Endothelial cell of umbilical vein (primary cell): Measurements from ENCODE around the gene GIMAP8. TPM values are rescaled to one million over a fixed set of nuclear protein-coding genes. Genes with fewer than 3 reads are reported as not detected.

Experiments
- BruUV-seq: library from RNA; stranded (reverse); fragments of 400-500 nt; replicated peaks from 2 replicates; lab custom pipeline; 2021; lab: Mats Ljungman, UMichigan
- CTCF ChIA-PET: fragments of 300-600, 350-600 bp; sonication (Branson Sonifier 250); formaldehyde crosslinking; loops from one replicate; lab custom pipeline; 2021; ENCODE audit warnings: antibody characterized with exemption, inconsistent platforms; lab: Charles Lee
- POLR2A ChIA-PET: fragments of 300-600, 350-600 bp; sonication (Branson Sonifier 250); formaldehyde crosslinking; loops from one replicate; lab custom pipeline; 2021; ENCODE audit warnings: antibody characterized with exemption, inconsistent platforms; lab: Charles Lee
- DNase-seq: peaks from one replicate; pipeline ENCODE4 v3.0.0-alpha.2; 2011; ENCODE audit warnings: low read depth, low spot score
- FAIRE-seq: peaks from 2 replicates; lab custom pipeline; 2011; peaks lifted over from hg19 to GRCh38; lab: Jason Lieb, UNC
- H2AFZ ChIP-seq: 2 replicates; pipeline ENCODE4 v1.6.0; 2012; ENCODE audit warnings: low read depth, low read length, control low read depth, inconsistent platforms
- H3K27ac ChIP-seq: 2 replicates; pipeline ENCODE4 v1.5.1; 2011; ENCODE audit warnings: low read depth, mild to moderate bottlenecking, control low read depth, low read length, moderate library complexity; ENCODE audit not compliant: insufficient read depth
- H3K27me3 ChIP-seq, 2 experiments: 2 replicates each; pipeline versions ENCODE4 v1.6.0 to v1.6.1; 2011; ENCODE audit warnings: low read length in 2 of 2, mixed read lengths in 1 of 2; ENCODE audit not compliant: control insufficient read depth in 2 of 2, insufficient read depth in 2 of 2
- H3K36me3 ChIP-seq, 2 experiments: 2 replicates in 1 of 2; 3 replicates in 1 of 2; pipeline ENCODE4 v1.5.1; 2011; ENCODE audit warnings: low read length in 2 of 2, mild to moderate bottlenecking in 1 of 2, moderate library complexity in 1 of 2; ENCODE audit not compliant: control insufficient read depth in 2 of 2, insufficient read depth in 2 of 2; ENCODE audit errors: extremely low read depth in 1 of 2
- H3K4me1 ChIP-seq: 3 replicates; pipeline ENCODE4 v1.5.1; 2011; ENCODE audit warnings: mild to moderate bottlenecking, low read length; ENCODE audit not compliant: control insufficient read depth, insufficient read depth; ENCODE audit errors: extremely low read depth
- H3K4me2 ChIP-seq: 2 replicates; pipeline ENCODE4 v1.6.1; 2011; ENCODE audit warnings: low read length, control low read depth, mixed read lengths; ENCODE audit not compliant: insufficient read depth
- H3K4me3 ChIP-seq, 3 experiments: fragments of 200-600 bp in 1 of 3; sonication (generic), shearing (Covaris generic) in 1 of 3; replicated peaks in 1 of 3; 2 replicates each; pipeline ENCODE4 v1.5.1; 2011 to 2016; ENCODE audit warnings: control low read depth in 3 of 3, low read length in 3 of 3, mild to moderate bottlenecking in 2 of 3, inconsistent platforms in 1 of 3, low read depth in 1 of 3, moderate library complexity in 1 of 3; ENCODE audit not compliant: insufficient read depth in 1 of 3
- H3K79me2 ChIP-seq: 2 replicates; pipeline ENCODE4 v1.6.0; 2012; ENCODE audit warnings: low read length, inconsistent platforms; ENCODE audit not compliant: control insufficient read depth, insufficient read depth
- H3K9ac ChIP-seq: replicated peaks from 2 replicates; pipeline ENCODE3; 2011; ENCODE audit warnings: low read length, control low read depth; ENCODE audit not compliant: insufficient read depth; ENCODE audit errors: extremely low read depth
- H3K9me1 ChIP-seq: replicated peaks from 3 replicates; pipeline ENCODE4 v1.6.0; 2011; ENCODE audit warnings: mild to moderate bottlenecking, low read length; ENCODE audit not compliant: control insufficient read depth, insufficient read depth; ENCODE audit errors: extremely low read depth
- H3K9me3 ChIP-seq: replicated peaks from 2 replicates; pipeline ENCODE4 v1.5.1; 2012; ENCODE audit warnings: low read length, inconsistent platforms; ENCODE audit not compliant: control insufficient read depth, insufficient read depth
- H4K20me1 ChIP-seq: replicated peaks from 2 replicates; pipeline ENCODE3; 2011; ENCODE audit warnings: mild to moderate bottlenecking, low read length; ENCODE audit not compliant: control insufficient read depth, insufficient read depth; ENCODE audit errors: extremely low read depth
- EZH2 ChIP-seq: IDR thresholded peaks from 2 replicates; pipeline ENCODE4 v1.6.1; 2012; ENCODE audit warnings: borderline replicate concordance, low read depth, mild to moderate bottlenecking, moderate library complexity, low read length, inconsistent platforms; ENCODE audit not compliant: severe bottlenecking
- FOS ChIP-seq: IDR thresholded peaks from 2 replicates; pipeline ENCODE4 v1.6.1; 2011; ENCODE audit warnings: mild to moderate bottlenecking, low read length, moderate library complexity, borderline replicate concordance; ENCODE audit not compliant: insufficient read depth
- GATA2 ChIP-seq: IDR thresholded peaks from 2 replicates; pipeline ENCODE4 v1.7.0; 2011; ENCODE audit warnings: low read depth, mild to moderate bottlenecking, moderate library complexity, mixed read lengths, low read length; ENCODE audit not compliant: insufficient read length, insufficient read depth
- JUN ChIP-seq: IDR thresholded peaks from 2 replicates; pipeline ENCODE4 v1.6.1; 2011; ENCODE audit warnings: borderline replicate concordance, low read depth; ENCODE audit not compliant: insufficient read length, insufficient read depth
- MYC ChIP-seq: IDR thresholded peaks from one replicate; pipeline ENCODE4 v1.6.1; 2011; ENCODE audit warnings: mild to moderate bottlenecking, low read depth, low read length
- POLR2A ChIP-seq: IDR thresholded peaks from 2 replicates; pipeline ENCODE4 v1.6.1; 2012; ENCODE audit warnings: low read depth, mild to moderate bottlenecking, control low read depth, low read length
- POLR2AphosphoS5 ChIP-seq: IDR thresholded peaks from 2 replicates; pipeline ENCODE4 v1.6.1; 2012; ENCODE audit warnings: low read depth, mild to moderate bottlenecking, control low read depth, low read length, moderate library complexity; ENCODE audit not compliant: insufficient read depth
- dilution Hi-C: fragments of 300-500 bp; cut with MboI; formaldehyde crosslinking; loops from one replicate; pipeline ENCODE4 v1.15.0; 2019; ENCODE audit warnings: low sequenced_read_pairs; ENCODE audit not compliant: extremely low pct_ligation_motif_present
- intact Hi-C: fragments of 100-400 bp; cut with micrococcal nuclease; formaldehyde crosslinking; loops from one replicate; pipeline ENCODE4 v1.10.0; 2022
- polyA plus RNA-seq, 4 experiments: library from polyadenylated mRNA; depleted of rRNA in 3 of 4; stranded (reverse) in 3 of 4; unstranded in 1 of 4; fragments of >200 nt; gene quantifications; 2 replicates each; pipeline versions ENCODE4 v1.2.1 to v1.2.3, GENCODE V29; 2011 to 2012; ENCODE audit warnings: missing spikeins in 1 of 4
- total RNA-seq: library from RNA; stranded (reverse); gene quantifications from 2 replicates; pipeline ENCODE4 v1.2.3, GENCODE V29; 2021
- TF ChIP-seq, protein P1 (sequence below), 2 donors: IDR thresholded peaks; 1 replicate in 1 of 2; 2 replicates in 1 of 2; pipeline ENCODE4 v1.5.1; 2011; ENCODE audit warnings: low read length in 2 of 2, mild to moderate bottlenecking in 2 of 2, moderate library complexity in 2 of 2, control low read depth in 1 of 2, inconsistent platforms in 1 of 2, low read depth in 1 of 2; ENCODE audit not compliant: insufficient read depth in 1 of 2; ENCODE audit errors: extremely low read depth in 1 of 2
- TF ChIP-seq, protein P2 (sequence below): IDR thresholded peaks from 2 replicates; pipeline ENCODE4 v1.6.1; 2011; ENCODE audit not compliant: insufficient read depth, insufficient read length

The GIMAP8 gene
- total and polyA plus RNA-seq, 2 donors (not counting 3 experiments of a cell fraction or from before 2014, with no cell fraction given), result 32.2 to 71.8 TPM

- Histone ChIP-seq H3K9me3 (no peaks in the 10 kb centered on the region), H4K20me1 (no peaks in the 10 kb centered on the region), H3K79me2 (peaks cover 22% of the 10 kb centered on the region), H3K9me1 (no peaks in the 10 kb centered on the region), H3K27me3 (no peaks in the 10 kb centered on the region), H3K4me1 (peaks cover 3% of the 10 kb centered on the region), H3K36me3 (peaks cover 2 to 23% of the 10 kb centered on the region in 2 experiments), H3K4me2 (no peak overlapping the region), H3K9ac (no peak overlapping the region), H3K4me3 (no peak overlapping the region), H2AFZ (no peak overlapping the region), H3K27ac (no peak overlapping the region)
- intact Hi-C loops, result no loop called here
- DNase-seq (no peak), FAIRE-seq (no peak)
- ChIA-PET POLR2A (no interaction called here), CTCF (interaction anchor here (1.2 kb wide), 1 partner anchor 8 kb away, joined by 3 read pairs; no protein-coding TSS in a partner anchor)
- dilution Hi-C loops, result no loop called here
- TF ChIP-seq EZH2, result no peak
- TF ChIP-seq MYC, result no peak
- no peak for TF ChIP-seq GATA2
- TF ChIP-seq, protein P1, sequence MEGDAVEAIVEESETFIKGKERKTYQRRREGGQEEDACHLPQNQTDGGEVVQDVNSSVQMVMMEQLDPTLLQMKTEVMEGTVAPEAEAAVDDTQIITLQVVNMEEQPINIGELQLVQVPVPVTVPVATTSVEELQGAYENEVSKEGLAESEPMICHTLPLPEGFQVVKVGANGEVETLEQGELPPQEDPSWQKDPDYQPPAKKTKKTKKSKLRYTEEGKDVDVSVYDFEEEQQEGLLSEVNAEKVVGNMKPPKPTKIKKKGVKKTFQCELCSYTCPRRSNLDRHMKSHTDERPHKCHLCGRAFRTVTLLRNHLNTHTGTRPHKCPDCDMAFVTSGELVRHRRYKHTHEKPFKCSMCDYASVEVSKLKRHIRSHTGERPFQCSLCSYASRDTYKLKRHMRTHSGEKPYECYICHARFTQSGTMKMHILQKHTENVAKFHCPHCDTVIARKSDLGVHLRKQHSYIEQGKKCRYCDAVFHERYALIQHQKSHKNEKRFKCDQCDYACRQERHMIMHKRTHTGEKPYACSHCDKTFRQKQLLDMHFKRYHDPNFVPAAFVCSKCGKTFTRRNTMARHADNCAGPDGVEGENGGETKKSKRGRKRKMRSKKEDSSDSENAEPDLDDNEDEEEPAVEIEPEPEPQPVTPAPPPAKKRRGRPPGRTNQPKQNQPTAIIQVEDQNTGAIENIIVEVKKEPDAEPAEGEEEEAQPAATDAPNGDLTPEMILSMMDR (IDR thresholded peaks at IDR 0.05; ENCODE audit: extremely low read depth in 1 of 2, insufficient read depth in 1 of 2, low read depth in 1 of 2, low read length in 2 of 2), result no peak
- no peak for TF ChIP-seq POLR2A
- TF ChIP-seq, protein P2, sequence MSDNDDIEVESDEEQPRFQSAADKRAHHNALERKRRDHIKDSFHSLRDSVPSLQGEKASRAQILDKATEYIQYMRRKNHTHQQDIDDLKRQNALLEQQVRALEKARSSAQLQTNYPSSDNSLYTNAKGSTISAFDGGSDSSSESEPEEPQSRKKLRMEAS, result no peak
- TF ChIP-seq JUN, result no peak
- TF ChIP-seq FOS, result no peak
- TF ChIP-seq POLR2AphosphoS5, result no peak
- no TSS peak for BruUV-seq
Measured at GRCh38 chr7:150458235-150458634, 7.8 kb downstream of the GIMAP8 start.
